Transverse colon (tissue), 4 donors: ENCODE data around the gene CT45A5. TPM values are rescaled to one million over a fixed set of nuclear protein-coding genes. Genes with fewer than 3 reads are reported as not detected.
"Not testable (repeated sequence)": the region's sequence is repeated elsewhere in the genome, so short reads cannot be mapped to it uniquely, and the experiment has no call there.

Source experiments
- DNase-seq: peaks from one replicate; pipeline ENCODE4 v3.0.0-alpha.2; 2019
- H3K27ac ChIP-seq, 4 donors: fragments of 200-600 bp; sonication (generic); 2 replicates each; pipeline ENCODE4 v1.5.1; 2016 to 2018; ENCODE audit warnings: inconsistent platforms in 4 of 4
- H3K27me3 ChIP-seq: fragments of 200-600 bp; sonication (generic); 2 replicates; pipeline ENCODE4 v1.5.1; 2017; ENCODE audit warnings: inconsistent platforms
- H3K36me3 ChIP-seq, 4 donors: fragments of 200-600 bp; sonication (generic); 2 replicates each; pipeline ENCODE4 v1.5.1; 2017 to 2019; ENCODE audit warnings: inconsistent platforms in 4 of 4
- H3K4me1 ChIP-seq, 4 donors: fragments of 200-600 bp; sonication (generic); 2 replicates each; pipeline ENCODE4 v1.5.1; 2017 to 2020; ENCODE audit warnings: inconsistent platforms in 4 of 4
- H3K4me3 ChIP-seq, 4 donors: fragments of 200-600 bp; sonication (generic); 1 replicate in 1 of 4; 2 replicates in 3 of 4; pipeline versions ENCODE4 v1.5.1 to v1.6.1; 2017 to 2019; ENCODE audit warnings: inconsistent platforms in 4 of 4
- H3K9me3 ChIP-seq, 2 donors: fragments of 200-600 bp; sonication (generic); 2 replicates each; pipeline ENCODE4 v1.5.1; 2017 to 2019; ENCODE audit warnings: inconsistent platforms in 2 of 2
- EP300 ChIP-seq: sonication (generic); formaldehyde crosslinking; IDR thresholded peaks from one replicate; pipeline ENCODE4 v1.6.1; 2017; ENCODE audit warnings: antibody characterized with exemption, low read depth
- POLR2A ChIP-seq: fragments of 450-650 bp; IDR thresholded peaks from one replicate; pipeline ENCODE4 v1.6.1; 2016; ENCODE audit warnings: antibody characterized with exemption, mild to moderate bottlenecking, moderate library complexity
- WGBS, 2 donors: methylation state at CpG; one replicate each; pipeline ENCODE4 v1.1.5; 2018; ENCODE audit warnings: low coverage in 1 of 2; 5-methylcytosine and 5-hydroxymethylcytosine counted together
- in situ Hi-C, 4 donors: fragments of 200-750 bp; cut with MboI; loops; one replicate each; pipeline versions ENCODE4 v1.15.0 to v1.15.1; 2017; ENCODE audit warnings: low sequenced_read_pairs in 3 of 4, low pct_ligation_motif_present in 1 of 4, low pct_unique_long_range_greater_than_20kb in 1 of 4
- intact Hi-C: fragments of 100-400 bp; cut with DNase I; formaldehyde crosslinking; loops from one replicate; pipeline ENCODE4 v1.15.1; 2023; ENCODE audit warnings: low total_unique reads
- total RNA-seq, 4 donors: library from RNA; depleted of rRNA; stranded (reverse); fragments of >200 nt; gene quantifications; one replicate each; pipeline ENCODE4 v1.1.0, GENCODE V29; 2016
- TF ChIP-seq, protein P1 (sequence below), 5 experiments: fragments of 200-600 bp in 3 of 5; fragments of 450-650 bp in 2 of 5; sonication (generic) in 3 of 5; IDR thresholded peaks; 1 replicate in 2 of 5; 2 replicates in 3 of 5; pipeline ENCODE4 v1.5.1; 2016 to 2017; ENCODE audit warnings: antibody characterized with exemption in 5 of 5, inconsistent platforms in 3 of 5, mild to moderate bottlenecking in 2 of 5, moderate library complexity in 1 of 5

The CT45A5 gene, protein sequence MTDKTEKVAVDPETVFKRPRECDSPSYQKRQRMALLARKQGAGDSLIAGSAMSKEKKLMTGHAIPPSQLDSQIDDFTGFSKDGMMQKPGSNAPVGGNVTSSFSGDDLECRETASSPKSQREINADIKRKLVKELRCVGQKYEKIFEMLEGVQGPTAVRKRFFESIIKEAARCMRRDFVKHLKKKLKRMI
- total RNA-seq: not detected

DNA sequence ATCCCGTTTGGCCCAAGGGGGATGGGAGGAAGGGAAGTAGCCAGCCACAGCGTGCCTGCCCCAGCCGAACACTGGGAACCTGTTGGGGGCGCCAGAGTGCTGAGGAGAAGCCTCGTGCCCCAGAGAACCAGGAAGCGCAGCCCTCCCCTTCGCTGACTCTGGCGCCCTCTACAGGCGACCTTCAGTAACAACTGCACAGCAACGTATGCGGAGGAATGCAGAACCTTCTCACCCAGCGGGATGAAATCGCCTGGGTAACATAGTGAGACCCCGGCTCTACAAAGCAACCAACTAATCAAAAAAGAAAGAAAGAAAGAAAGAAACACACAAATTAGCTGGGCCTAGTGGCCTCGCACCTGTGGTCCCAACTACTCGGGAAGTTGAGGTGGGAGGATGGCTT, at the start of gene CT45A5:
TSS of gene CT45A5 (minus strand) at position 101 of the 400 bp plus-strand sequence. CDS start 3,774 bp downstream, outside the sequence.
- WGBS, 2 donors: no CpG with 5 or more reads among the region's 16 CpGs
- H3K4me1 ChIP-seq, DNase-seq, intact Hi-C loops, H3K36me3 ChIP-seq, in situ Hi-C loops, H3K4me3 ChIP-seq, H3K27ac ChIP-seq, H3K27me3 ChIP-seq, H3K9me3 ChIP-seq: not testable (repeated sequence)

- H3K27me3 ChIP-seq, H3K4me1 ChIP-seq, DNase-seq, in situ Hi-C loops, H3K36me3 ChIP-seq, H3K9me3 ChIP-seq, H3K27ac ChIP-seq, intact Hi-C loops, H3K4me3 ChIP-seq: not testable (repeated sequence)
- WGBS, 2 donors: no CpG with 5 or more reads among the region's 17 CpGs
Observed at GRCh38 chrX:135819912-135820311, 34.6 kb upstream of the CT45A5 start, which contains the start of gene CT45A2. CT45A2 (minus strand) TSS chrX:135820012; CDS start chrX:135816265, 3,747 bp downstream.

GRCh38 chrX:135802687-135803086, 17.4 kb upstream of the CT45A5 start, which contains the start of gene CT45A6:
CT45A6 (minus strand) TSS chrX:135802787; CDS start chrX:135798993, 3,794 bp downstream.
- intact Hi-C loops, H3K4me1 ChIP-seq, H3K9me3 ChIP-seq, H3K4me3 ChIP-seq, in situ Hi-C loops, H3K27ac ChIP-seq, H3K27me3 ChIP-seq, H3K36me3 ChIP-seq, DNase-seq: not testable (repeated sequence)
- WGBS, 2 donors: no CpG with 5 or more reads among the region's 16 CpGs

- in situ Hi-C loops: not testable (repeated sequence)
- no CpG with 5 or more reads among the region's 17 CpGs for WGBS, 2 donors
Observed at GRCh38 chrX:135768091-135768490, 17.2 kb downstream of the CT45A5 start, which contains the start of gene CT45A3. CT45A3 (minus strand) TSS chrX:135768191; CDS start chrX:135764444, 3,747 bp downstream.

GRCh38 chrX:135744739-135745138, 40.6 kb downstream of the CT45A5 start:
- H3K4me1 ChIP-seq, H3K27me3 ChIP-seq, H3K27ac ChIP-seq, DNase-seq, H3K4me3 ChIP-seq, intact Hi-C loops, H3K36me3 ChIP-seq, H3K9me3 ChIP-seq, in situ Hi-C loops: not testable (repeated sequence)
- WGBS, 2 donors: 89% methylated on average over 4 of the region's 4 CpGs; no CpG with 5 or more reads in 1 of the 2 donors

More at GRCh38 chrX:135768091-135768490, 17.2 kb downstream of the CT45A5 start, which contains the start of gene CT45A3:
- intact Hi-C loops, H3K36me3 ChIP-seq, H3K4me3 ChIP-seq, H3K27me3 ChIP-seq, DNase-seq, H3K9me3 ChIP-seq, H3K4me1 ChIP-seq, H3K27ac ChIP-seq: not testable (repeated sequence)

DNA sequence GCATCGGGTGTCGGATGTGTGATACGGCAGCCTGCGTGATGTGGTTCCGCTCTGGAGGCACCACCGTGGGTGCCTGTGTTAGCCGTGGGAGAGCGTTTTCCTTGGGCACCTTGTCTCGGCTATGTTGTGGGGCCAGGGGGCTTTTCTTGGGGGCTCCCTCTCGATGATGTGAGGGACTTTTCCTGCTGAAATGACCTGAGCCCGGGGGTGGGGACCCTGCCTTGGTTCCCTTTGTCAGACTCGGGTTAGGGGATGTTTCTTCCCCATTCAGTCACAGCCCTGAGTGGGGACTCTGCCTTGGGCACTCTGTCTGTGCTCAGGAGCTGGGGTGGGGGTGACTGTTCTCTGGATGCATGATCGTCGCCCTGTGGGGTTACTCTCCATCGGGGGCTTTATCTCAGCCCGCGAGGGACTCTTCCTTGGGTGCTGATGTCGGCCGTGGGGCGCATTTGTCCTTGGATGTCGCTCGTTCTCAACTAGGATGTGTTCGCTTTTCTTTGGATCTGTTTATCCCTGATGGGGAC, 44.0 kb downstream of the CT45A5 start:
- in situ Hi-C loops: no loop called here
- Histone ChIP-seq H3K4me3 (no peak overlapping the region), H3K9me3 (no peaks in the 10 kb centered on the region), H3K36me3 (no peaks in the 10 kb centered on the region), H3K27me3 (no peaks in the 10 kb centered on the region), H3K27ac (no peak overlapping the region), H3K4me1 (no peaks in the 10 kb centered on the region)
- WGBS, 2 donors: 91% methylated on average over 23 of the region's 23 CpGs; no CpG with 5 or more reads in 1 of the 2 donors
- intact Hi-C loops: no loop called here
- TF ChIP-seq POLR2A (no peak), EP300 (no peak)
- TF ChIP-seq, protein P1, sequence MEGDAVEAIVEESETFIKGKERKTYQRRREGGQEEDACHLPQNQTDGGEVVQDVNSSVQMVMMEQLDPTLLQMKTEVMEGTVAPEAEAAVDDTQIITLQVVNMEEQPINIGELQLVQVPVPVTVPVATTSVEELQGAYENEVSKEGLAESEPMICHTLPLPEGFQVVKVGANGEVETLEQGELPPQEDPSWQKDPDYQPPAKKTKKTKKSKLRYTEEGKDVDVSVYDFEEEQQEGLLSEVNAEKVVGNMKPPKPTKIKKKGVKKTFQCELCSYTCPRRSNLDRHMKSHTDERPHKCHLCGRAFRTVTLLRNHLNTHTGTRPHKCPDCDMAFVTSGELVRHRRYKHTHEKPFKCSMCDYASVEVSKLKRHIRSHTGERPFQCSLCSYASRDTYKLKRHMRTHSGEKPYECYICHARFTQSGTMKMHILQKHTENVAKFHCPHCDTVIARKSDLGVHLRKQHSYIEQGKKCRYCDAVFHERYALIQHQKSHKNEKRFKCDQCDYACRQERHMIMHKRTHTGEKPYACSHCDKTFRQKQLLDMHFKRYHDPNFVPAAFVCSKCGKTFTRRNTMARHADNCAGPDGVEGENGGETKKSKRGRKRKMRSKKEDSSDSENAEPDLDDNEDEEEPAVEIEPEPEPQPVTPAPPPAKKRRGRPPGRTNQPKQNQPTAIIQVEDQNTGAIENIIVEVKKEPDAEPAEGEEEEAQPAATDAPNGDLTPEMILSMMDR (IDR thresholded peaks at IDR 0.05): no peak
- DNase-seq: no peak
